Measurements from ENCODE around the gene CRB3.
"Not testable (repeated sequence)": the region's sequence is repeated elsewhere in the genome, so short reads cannot be mapped to it uniquely, and the experiment has no call there.

CRB3 gene

DNA sequence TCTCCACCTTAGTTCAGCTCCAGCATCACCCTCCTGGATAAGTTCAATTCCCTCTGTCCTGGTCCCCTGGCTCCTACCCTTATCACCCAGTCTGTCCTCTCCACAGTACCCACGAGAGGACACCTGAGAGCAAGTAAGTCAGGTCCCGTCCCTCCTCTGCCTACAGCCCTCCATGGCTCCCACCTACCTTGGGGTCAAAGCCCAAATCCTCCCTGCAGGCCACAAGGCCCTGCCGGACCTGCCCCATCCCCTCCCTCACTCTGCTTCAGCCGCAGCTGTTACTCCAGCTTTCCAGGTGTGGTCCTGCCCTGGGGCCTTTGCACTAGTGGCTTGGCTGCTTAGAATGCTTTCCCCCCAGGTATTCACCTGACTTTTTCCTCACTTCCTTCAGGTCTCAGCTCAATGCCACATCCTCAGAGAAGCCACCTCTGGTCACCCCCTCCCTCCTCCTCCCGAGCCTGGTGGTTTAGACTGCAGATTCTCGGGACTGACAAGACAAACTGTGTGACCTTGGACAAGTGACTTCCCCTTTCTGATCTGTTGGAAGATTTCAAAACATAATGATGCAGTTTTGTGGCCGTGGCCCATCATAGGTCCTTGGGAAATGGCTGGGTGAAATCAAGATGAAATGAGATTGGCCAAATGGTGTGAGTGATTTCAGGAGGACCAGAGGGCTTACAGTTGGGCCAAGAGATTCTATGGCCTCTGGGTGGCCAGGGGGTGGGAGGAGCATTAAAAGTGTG lies 34.4 kb downstream of the CRB3 start:
- no peak for DNase-seq

DNA sequence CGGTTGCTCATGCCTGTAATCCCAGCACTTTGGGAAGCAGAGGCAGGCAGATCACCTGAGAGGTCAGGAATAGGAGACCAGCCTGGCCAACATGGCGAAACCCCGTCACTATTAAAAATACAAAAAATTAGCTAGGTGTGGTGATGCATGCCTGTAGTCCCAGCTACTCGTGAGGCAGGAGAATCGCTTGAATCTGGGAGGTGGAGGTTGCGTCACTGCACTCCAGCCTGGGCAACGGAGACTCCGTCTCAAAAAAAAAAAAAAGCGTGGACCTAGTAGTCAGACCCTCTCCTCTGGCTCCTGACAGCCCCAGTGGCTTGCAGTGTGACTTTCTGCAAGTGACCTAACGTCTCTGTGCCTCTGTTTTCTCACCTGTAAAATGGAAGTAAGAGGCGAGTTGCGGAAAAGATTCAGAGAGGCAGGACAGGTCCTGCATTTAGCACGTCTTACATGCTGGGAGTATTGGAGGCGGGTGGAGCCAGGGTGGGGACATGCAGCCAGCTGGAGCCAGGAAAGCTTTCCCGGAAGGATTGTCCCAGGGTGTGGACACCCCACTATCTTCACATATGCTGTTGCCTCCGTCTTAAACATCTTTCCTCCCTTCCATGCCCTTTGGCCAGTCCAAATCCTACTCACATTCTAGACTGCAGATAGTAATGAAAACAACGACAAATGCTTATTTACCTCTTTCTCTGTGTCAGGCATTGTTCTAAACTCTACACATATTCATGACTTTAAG lies 35.1 kb downstream of the CRB3 start:
- no peak for DNase-seq

DNA sequence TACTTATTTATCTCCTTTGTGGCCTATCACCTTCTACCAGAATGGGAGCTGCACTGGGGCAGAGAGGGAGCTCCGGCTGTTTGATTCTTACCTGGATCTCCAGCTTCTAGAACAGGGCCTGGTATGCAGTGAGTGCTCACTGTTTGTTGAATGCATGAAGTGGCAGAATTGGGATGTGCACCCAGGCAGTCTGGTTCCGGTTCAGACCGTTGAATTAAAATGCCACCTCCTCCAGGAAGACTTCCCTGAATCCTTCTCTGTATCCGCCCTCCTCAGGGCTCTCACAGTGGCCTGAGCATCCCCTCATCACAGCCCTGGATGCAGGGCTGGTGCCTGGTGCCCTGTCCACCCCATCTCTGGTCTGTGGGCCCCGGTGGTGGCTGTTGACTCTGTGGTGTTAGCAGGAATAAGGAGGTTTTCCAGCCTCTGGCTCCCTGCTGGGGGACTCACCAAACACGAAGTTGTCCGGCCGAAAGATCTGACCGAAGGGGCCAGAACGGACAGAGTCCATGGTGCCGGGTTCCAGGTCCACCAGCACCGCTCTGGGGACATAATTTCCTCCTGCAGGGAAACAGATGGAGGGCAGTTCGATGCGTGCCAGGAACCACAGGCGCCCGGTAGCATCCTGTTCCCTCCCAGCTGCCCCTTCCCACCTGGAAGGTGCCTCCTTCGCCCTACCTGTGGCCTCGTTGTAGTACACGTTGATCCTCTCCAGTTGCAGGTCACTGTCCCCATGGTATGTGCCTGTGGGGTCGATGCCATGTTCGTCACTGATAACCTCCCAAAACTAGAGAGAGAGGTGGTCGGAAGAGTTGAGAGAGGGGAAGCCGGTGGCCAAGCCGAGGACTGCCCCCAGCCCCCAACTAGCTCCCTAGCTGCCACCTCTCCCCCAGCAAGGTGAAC lies 37.0 kb downstream of the CRB3 start:
- DNase-seq = no peak

DNA sequence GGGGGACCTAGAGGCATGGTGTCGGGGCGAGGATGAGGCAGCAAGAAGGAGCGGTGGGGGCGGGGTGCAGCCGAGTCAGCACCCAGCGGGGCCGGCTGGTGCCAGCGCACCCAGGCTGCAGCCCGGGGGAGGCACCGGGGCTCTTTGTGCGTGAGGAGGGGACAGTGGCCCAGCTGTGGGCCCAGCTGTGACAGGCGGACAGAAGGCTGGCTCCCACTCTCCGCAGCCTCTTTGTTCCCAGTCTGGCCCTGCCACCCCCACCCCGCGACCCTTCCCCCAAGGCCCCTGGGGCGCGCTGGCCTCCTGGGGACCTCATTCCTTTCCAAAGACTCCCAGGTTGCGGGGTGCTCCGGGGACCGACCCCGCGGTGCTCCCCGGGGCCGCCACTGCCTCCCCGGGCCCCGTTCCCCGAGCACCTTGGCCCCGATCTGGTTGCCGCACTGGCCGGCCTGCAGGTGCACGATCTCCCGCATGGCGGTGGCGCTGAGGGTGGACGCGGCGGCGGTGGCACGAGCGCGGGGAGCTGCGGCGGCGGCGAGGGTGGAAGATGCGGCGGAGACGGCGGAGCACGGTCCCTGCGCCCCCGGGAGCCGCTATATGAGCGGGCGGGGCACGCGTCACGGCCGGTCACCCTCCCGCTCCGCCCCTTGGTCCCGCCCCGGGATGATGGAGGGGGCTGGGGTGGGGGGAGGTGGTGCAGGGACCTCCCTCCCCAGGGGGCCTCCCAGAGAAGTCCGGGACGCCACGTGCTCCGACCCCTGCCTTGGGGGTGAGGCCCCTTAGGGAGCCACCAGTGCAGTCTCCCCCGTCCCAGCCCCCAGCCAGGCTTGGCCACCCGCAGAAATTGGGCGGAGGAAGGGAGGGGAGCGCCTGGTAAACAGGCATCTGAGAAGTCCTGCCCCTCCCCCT lies 37.9 kb downstream of the CRB3 start, which contains the start of gene TUBB4A:
TUBB4A (minus strand) TSS at position 570 of the 909 bp plus-strand sequence; CDS start at position 473, 97 bp downstream.
- no peak for DNase-seq

DNA sequence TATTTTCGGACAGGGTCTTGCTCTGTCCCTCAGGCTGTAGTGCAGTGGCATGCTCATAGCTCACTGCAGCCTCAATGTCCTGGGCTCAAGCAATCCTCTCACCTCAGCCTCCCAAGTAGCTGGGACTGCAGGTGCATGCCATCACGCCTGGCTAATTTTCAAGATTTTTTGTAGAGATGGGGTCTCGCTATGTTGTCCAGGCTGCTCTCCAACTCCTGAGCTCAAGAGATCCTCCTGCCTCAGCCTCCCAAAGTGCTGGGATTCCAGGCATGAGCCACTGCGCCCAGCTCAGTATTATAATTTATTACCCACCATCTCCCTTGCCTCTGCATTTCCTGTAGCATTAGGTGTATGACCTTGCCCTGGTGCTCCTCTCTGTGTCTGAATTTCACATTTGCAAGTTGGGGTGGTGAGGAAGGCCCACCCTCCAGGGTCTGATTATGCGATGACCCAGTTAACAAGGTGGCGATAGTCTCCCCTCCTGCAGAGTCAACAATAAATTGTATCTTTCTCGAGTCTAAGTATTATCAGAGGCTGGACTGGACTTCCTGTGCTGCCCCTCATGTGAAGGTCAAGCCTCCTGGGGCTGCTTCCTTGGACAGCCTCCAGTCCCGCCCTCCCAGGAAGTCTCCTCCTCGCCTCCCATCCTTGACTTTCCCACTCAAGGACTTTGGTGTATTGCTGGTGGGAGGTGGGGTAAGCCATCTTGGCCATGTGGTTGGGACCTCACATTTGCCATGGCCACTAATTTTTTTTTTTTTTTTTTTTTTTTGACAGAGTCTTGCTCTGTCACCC lies 39.5 kb downstream of the CRB3 start:
- no peak for DNase-seq

DNA sequence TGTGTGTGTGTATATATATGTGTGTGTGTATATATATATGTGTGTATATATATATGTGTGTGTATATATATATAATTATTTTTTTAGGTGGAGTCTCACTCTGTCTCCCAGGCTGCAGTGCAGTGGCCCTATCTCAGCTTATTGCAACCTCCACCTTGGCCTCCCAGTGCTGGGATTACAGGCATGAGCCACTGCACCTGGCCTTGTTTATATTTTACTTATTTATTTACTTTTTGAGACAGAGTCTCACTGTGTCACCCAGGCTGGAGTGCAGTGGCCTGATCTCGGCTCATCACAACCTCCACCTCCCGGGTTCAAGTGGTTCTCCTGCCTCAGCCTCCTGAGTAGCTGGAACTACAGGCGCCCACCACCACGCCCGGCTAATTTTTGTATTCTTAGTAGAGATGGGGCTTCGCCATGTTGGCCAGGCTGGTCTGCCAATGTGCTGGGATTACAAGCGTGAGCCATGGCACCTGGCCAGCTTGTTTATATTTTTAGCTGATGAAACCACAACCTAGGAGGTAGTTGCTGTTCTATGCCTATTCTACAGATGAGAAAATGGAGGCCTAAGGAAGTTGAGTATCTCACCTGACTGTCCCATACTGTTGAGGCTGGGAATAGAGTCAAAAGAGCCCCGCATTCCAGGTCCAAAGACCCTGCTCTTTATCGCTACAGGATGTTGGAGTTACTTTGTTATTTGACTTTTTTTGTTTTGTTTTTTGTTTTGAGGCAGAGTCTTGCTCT lies 44.1 kb downstream of the CRB3 start:
- DNase-seq = not testable (repeated sequence)

DNA sequence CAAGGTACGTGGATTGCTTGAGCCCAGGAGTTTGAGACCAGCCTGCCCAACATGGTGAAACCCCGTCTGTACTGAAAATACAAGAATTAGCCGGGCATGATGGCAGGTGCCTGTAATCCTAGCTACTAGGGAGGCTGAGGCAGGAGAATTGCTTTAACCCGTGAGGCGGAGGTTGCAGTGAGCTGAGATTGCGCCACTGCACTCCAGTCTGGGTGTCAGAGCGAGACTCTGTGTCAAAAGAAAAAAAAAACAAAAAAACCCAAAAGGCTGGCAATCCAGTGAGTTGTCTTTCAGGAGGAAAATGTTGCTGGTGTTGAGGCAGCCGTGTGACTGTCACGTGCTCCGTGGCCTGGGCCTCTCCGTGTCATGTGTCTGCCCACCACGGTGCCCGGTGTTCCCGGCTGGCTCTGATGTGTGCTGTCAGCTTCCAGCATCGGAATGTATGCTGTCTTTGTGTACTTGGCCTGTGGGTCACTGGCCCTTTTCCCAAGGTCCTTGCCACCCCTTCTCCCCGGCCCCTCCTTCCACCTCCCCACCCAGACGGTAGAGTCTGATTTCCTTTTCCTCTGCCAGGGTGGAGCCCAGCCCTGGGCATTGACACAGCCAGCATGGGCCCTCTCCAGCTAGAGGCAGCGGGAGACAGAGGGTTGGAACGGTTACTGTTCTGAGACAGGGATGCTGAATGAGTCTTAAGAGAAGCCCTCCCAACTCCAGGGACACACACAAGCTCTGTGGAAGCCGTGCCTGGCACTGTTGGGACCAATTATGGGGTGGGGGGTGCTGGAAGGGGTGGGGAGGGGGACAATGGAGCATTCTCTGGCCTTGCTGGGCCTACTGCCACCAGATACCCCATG lies 45.3 kb downstream of the CRB3 start:
- DNase-seq = no peak

DNA sequence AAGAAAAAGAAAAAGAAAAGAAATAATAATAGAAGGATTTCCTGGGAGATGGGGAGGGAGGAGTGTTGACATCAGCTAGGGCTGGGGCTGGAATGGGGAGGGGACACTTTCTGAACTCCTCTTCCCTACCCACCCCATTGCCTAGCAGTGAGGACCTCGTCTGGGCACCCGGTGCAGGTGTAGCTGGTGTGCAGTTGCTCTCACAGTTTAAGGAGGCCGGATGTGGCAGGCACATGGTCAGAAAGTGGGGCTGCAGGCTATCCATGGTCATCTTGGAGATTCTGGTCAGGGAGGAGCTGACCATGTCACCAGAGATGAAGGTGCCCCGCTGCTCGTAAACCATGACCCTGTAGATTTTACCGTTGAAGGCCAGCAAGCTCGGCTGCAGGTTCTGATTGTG lies 46.5 kb downstream of the CRB3 start:
- DNase-seq = no peak

DNA sequence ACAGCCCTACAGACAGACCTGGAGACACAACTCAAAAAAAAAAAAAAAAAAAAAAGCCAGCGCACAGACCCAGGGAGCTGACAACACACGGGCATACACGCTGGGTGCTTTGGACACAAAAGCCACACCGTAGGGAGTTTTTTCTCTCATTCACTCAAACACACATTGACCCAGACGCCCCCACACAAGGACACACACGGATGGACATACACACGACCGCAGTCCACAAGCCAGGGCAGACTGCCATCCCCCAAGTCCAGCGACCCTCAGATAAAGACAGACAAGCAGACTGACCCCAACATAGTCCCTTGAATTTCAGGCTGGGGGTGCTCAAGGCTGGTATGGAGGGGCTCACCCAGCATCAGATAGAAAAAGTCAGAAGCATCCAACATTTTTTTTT lies 50.0 kb downstream of the CRB3 start:
- no peak for DNase-seq

DNA sequence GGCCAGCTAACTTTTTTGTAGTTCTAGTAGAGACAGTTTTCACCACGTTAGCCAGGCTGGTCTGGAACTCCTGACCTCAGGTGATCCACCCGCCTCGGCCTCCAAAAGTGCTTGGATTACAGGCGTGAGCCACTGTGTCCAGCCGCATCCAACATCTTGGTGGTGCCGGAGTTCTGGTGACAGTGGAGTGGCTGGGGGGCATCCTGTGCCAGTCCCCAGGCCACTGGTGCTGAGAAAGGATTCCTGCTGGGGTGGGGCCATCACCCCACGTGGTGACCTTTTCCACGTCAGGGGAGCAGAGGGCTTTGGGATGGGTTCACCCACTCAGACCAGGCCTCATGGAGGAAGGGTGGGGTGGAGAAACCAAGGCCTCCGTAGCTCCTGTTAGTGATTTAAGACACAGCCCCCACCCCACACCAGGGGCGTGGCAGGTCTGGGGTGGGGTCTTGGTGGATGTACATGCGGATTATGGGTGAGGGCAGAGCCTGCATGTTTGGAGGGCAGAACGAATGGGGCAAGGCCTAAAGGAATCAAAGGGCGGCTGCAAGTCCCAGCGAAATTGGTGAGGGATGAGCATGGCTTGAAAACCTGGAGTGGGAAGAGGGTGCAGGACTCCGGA lies 51.0 kb downstream of the CRB3 start:
- DNase-seq = no peak

DNA sequence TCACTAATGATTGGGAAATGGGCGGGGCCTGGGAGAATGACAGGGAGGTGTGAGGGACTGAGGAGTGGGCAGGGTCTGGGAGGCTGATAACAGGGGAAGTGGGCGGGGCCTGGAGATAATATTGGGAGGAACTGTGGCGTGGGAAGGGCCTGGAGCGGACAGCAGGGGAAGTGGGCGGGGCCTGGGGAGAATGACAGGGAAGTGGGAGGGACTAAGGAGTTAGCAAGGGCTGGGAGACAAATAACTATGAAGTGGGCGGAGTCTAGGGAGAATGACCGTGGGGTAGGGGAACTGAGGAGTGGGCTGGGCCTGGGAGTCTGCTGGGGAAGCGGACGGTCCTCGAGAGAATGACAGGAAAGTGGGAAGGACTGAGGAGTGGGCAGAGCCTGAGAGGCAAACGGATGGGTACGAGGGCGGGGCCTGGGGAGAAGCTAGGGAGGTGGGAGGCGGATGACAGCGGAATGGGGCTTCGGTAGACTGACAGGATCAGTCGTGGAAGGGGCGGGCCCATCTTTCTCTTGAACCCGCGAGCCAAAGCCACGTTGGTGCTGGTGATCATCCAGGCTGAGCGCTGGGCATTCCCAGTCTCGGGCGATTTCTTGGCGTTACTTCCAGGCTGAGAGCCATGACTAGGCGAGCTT lies 52.1 kb downstream of the CRB3 start:
- peak; percentile 91 for DNase-seq

All from fibroblast of skin of right biceps (primary cell).